ENCODE data around the gene RGPD6.
"Not testable (repeated sequence)": the region's sequence is repeated elsewhere in the genome, so short reads cannot be mapped to it uniquely, and the experiment has no call there.

DNA sequence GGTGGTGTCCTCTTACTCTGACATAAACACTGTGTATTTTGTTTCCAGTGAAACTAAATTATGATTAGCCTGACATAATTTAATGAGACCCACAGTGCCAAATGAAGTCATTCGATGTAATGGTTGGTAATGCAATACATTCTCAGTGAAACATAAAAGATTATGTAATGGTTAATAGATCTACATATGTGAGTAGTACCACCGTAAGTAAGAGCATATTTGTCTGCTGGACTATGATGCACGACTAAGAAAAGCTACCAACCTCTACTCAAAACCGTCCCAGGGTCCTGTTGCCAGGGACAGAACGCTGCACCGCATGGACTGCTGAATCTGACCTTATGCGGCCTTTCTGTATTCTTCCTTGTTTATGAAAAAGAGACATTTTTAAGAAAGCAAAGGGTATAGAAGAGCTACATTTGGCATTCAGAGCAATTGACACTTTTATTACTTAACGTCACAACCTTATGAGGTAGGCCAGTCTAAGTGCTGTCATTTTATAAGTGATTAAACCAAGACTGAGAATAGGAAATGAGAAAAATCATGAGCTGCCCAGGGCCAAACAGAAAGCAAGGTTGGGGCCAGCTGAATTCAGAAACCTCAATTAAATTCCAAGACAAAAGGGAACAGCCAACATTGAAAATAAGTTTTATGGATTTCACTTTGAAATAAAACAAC, 27.0 kb upstream of the RGPD6 start:
- TF ChIP-seq CTCF (IDR thresholded peaks at IDR 0.05; ENCODE audit: low read length); EZH2 (IDR thresholded peaks at IDR 0.05; ENCODE audit: borderline replicate concordance, low read length): not testable (repeated sequence)

All from OCI-LY1 (cell line).